Brain microvascular endothelial cell (primary cell): ENCODE results near the gene CST5.

Experiments used
- DNase-seq: peaks from one replicate; pipeline ENCODE4 v3.0.0-alpha.2; 2020
- H3K27ac ChIP-seq: fragments of 250-450 bp; sonication (Bioruptor Pico); 2 replicates; pipeline ENCODE4 v1.5.1; 2020; ENCODE audit warnings: mild to moderate bottlenecking, moderate library complexity
- H3K27me3 ChIP-seq: fragments of 250-450 bp; sonication (Bioruptor Pico); replicated peaks from 2 replicates; pipeline ENCODE4 v1.5.1; 2020; ENCODE audit warnings: mild to moderate bottlenecking
- H3K36me3 ChIP-seq: fragments of 250-450 bp; sonication (Bioruptor Pico); replicated peaks from 2 replicates; pipeline ENCODE4 v1.5.1; 2020; ENCODE audit warnings: mild to moderate bottlenecking
- H3K4me3 ChIP-seq: 2 replicates; pipeline ENCODE4 v1.5.1; 2011; ENCODE audit warnings: low read depth, mild to moderate bottlenecking, control low read depth, low read length, moderate library complexity
- in situ Hi-C: cut with HindIII; loops from 2 replicates; pipeline ENCODE4 v1.10.0; 2017; ENCODE audit warnings: low sequenced_read_pairs, low pct_ligation_motif_present
- TF ChIP-seq, protein P1 (sequence below): IDR thresholded peaks from 2 replicates; pipeline ENCODE4 v1.5.1; 2011; ENCODE audit warnings: low read depth, mild to moderate bottlenecking, moderate library complexity, low read length, control low read depth, inconsistent platforms; ENCODE audit errors: missing control alignments

The CST5 gene

DNA sequence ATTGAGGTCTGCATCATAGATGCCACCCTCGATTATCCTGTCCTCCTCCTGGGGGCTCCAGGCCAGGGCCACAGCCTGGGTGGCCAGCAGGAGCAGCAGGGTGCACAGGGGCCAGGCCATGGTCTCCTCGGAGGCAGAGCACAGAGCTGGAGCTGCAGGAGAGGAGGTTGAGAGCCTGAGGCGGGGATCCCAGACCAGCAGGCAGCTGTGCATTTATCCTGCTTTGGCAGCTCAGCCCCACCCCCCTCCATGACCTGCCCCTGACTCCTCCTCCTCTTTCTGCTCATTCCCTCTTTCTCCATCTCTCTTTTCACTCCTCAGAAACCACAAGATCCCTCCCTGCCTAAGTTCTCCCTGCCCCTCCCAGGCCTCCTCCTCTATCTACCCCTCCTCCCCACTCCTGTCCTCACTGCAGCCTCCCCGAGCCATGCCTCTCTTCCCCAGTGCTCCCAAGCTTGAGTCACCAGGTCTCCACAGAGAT, 53.0 kb downstream of the CST5 start, which contains the start of gene CST2:
CST2 (minus strand) TSS at position 189 of the 481 bp plus-strand sequence; CDS start at position 120, 69 bp downstream.
- Histone ChIP-seq H3K4me3 (no peak within 1 kb of the TSS), H3K27ac (no peak within 1 kb of the TSS), H3K36me3 (no peaks in the 10 kb centered on the region), H3K27me3 (no peaks in the 10 kb centered on the region)
- TF ChIP-seq, protein P1, sequence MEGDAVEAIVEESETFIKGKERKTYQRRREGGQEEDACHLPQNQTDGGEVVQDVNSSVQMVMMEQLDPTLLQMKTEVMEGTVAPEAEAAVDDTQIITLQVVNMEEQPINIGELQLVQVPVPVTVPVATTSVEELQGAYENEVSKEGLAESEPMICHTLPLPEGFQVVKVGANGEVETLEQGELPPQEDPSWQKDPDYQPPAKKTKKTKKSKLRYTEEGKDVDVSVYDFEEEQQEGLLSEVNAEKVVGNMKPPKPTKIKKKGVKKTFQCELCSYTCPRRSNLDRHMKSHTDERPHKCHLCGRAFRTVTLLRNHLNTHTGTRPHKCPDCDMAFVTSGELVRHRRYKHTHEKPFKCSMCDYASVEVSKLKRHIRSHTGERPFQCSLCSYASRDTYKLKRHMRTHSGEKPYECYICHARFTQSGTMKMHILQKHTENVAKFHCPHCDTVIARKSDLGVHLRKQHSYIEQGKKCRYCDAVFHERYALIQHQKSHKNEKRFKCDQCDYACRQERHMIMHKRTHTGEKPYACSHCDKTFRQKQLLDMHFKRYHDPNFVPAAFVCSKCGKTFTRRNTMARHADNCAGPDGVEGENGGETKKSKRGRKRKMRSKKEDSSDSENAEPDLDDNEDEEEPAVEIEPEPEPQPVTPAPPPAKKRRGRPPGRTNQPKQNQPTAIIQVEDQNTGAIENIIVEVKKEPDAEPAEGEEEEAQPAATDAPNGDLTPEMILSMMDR = no peak
- in situ Hi-C loops = no loop called here
- peak; percentile 22 for DNase-seq
